ENCODE measurements around the gene MSI2.

Gene MSI2

GRCh38 chr17:57455063-57455914 is 199.0 kb downstream of the MSI2 start:
- DNase-seq (ENCODE audit: insufficient read length) (peak; percentile 53), FAIRE-seq (peak; percentile 62)
- no peak for TF ChIP-seq POLR2A (IDR thresholded peaks at IDR 0.05; ENCODE audit: low read depth, low read length)
- TF ChIP-seq POLR2AphosphoS5 (IDR thresholded peaks at IDR 0.05; ENCODE audit: low read depth, low read length): no peak
- no peak for TF ChIP-seq TAF1 (IDR thresholded peaks at IDR 0.05; ENCODE audit: borderline replicate concordance, low read depth, low read length)

GRCh38 chr17:57456622-57457021 is 200.3 kb downstream of the MSI2 start:
- no peak for FAIRE-seq
- TF ChIP-seq POLR2AphosphoS5 (IDR thresholded peaks at IDR 0.05; ENCODE audit: low read depth, low read length) (no peak), POLR2A (IDR thresholded peaks at IDR 0.05; ENCODE audit: low read depth, low read length) (no peak), TAF1 (IDR thresholded peaks at IDR 0.05; ENCODE audit: borderline replicate concordance, low read depth, low read length) (no peak)
- no peak for DNase-seq (ENCODE audit: insufficient read length)

GRCh38 chr17:57457188-57457587 is 200.9 kb downstream of the MSI2 start:
- no peak for TF ChIP-seq POLR2A (IDR thresholded peaks at IDR 0.05; ENCODE audit: low read depth, low read length)
- no peak for TF ChIP-seq POLR2AphosphoS5 (IDR thresholded peaks at IDR 0.05; ENCODE audit: low read depth, low read length)
- no peak for TF ChIP-seq TAF1 (IDR thresholded peaks at IDR 0.05; ENCODE audit: borderline replicate concordance, low read depth, low read length)
- DNase-seq (ENCODE audit: insufficient read length): no peak
- FAIRE-seq: no peak

DNA sequence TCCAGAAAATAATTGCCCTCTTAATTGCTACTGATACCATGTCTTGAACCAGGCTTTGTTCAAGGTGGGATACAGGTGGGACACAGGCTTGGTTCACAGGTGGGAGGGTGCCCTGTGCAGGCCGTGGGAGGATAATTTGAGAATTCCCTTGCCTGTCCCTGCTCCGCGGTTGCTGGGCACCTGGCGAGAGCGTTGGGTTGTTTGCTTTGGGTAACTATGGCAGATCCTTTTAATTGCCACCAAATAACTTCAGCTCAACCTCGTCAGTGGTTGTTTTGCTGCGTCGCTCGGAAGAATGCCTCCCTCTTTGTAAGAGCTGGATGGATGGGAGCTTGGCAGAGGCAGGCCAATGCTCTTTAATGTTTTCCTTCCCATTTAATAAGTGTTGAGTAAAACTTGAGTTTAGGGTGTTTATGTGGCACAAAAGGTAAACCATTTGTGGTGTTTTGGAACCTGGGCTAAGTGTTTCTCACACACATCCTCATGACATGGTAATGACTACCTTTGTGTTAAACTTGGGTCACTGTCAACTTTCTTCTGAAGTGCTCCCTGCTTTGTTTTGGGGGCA is 202.5 kb downstream of the MSI2 start:
- TF ChIP-seq TAF1 (IDR thresholded peaks at IDR 0.05; ENCODE audit: borderline replicate concordance, low read depth, low read length) (no peak), POLR2AphosphoS5 (IDR thresholded peaks at IDR 0.05; ENCODE audit: low read depth, low read length) (no peak), POLR2A (IDR thresholded peaks at IDR 0.05; ENCODE audit: low read depth, low read length) (no peak)
- DNase-seq (ENCODE audit: insufficient read length) (no peak), FAIRE-seq (no peak)

GRCh38 chr17:57459286-57459915 is 203.1 kb downstream of the MSI2 start:
- TF ChIP-seq POLR2AphosphoS5 (IDR thresholded peaks at IDR 0.05; ENCODE audit: low read depth, low read length) (no peak), TAF1 (IDR thresholded peaks at IDR 0.05; ENCODE audit: borderline replicate concordance, low read depth, low read length) (no peak), POLR2A (IDR thresholded peaks at IDR 0.05; ENCODE audit: low read depth, low read length) (no peak)
- no peak for FAIRE-seq
- no peak for DNase-seq (ENCODE audit: insufficient read length)

DNA sequence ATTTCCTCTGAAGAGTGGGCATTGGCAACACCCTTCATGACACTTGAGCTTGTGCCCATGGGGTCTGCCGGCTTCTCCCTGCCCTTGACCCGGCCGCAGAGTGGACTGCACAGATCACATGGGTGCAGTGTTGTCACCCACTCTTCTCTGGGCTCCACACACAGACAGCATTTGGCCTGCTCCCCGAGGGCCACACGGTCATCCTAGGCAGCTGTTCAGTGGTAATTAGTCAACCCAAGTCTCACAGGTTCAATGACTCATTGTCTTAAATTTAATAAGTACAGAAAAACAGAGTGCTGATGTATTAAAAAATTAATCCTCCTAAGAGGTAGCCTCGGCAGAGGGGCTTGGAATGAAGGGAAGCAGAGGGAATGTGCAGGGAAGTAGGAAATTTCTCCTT is 204.8 kb downstream of the MSI2 start:
- no peak for FAIRE-seq
- no peak for DNase-seq (ENCODE audit: insufficient read length)
- no peak for TF ChIP-seq TAF1 (IDR thresholded peaks at IDR 0.05; ENCODE audit: borderline replicate concordance, low read depth, low read length)
- no peak for TF ChIP-seq POLR2AphosphoS5 (IDR thresholded peaks at IDR 0.05; ENCODE audit: low read depth, low read length)
- TF ChIP-seq POLR2A (IDR thresholded peaks at IDR 0.05; ENCODE audit: low read depth, low read length): no peak

DNA sequence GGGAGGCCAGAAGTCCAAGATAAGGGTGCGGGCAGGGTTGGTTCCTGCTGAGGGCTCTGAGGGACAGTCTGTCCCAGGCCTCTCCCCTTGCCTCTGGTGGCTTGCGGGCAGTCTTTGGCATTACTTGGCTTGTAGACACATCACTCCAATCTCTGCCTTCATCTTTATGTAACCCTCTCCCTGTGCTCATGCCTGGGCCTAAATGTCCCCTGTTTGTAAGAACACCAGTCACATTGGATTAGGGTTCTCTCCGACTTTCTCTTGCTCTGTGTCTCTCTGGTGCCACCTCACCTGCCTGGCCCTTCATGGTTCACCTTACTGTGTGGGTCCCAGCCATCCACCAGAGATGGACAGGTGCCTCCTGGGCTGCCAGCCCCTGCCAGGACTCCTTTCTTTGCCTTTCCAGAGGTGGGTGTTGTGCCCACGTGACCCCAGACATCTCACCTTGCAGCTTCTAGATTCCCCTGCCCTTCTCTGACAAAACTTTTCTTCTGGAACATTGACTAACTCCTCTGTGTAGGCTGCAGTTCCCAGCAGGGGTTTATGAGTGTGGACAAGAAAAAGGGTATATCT is 205.8 kb downstream of the MSI2 start:
- DNase-seq (ENCODE audit: insufficient read length) (no peak), FAIRE-seq (no peak)
- no peak for TF ChIP-seq POLR2AphosphoS5 (IDR thresholded peaks at IDR 0.05; ENCODE audit: low read depth, low read length)
- TF ChIP-seq TAF1 (IDR thresholded peaks at IDR 0.05; ENCODE audit: borderline replicate concordance, low read depth, low read length): no peak
- TF ChIP-seq POLR2A (IDR thresholded peaks at IDR 0.05; ENCODE audit: low read depth, low read length): no peak

- TF ChIP-seq TAF1 (IDR thresholded peaks at IDR 0.05; ENCODE audit: borderline replicate concordance, low read depth, low read length) (peak; percentile 62; the same call in 1 of the 2 replicates), POLR2A (IDR thresholded peaks at IDR 0.05; ENCODE audit: low read depth, low read length) (peak; percentile 78), POLR2AphosphoS5 (IDR thresholded peaks at IDR 0.05; ENCODE audit: low read depth, low read length) (peak; percentile 75)
- FAIRE-seq (peak; percentile 95), DNase-seq (ENCODE audit: insufficient read length) (peak; percentile 92)
Observed at GRCh38 chr17:57463103-57463885, 207.0 kb downstream of the MSI2 start.

- no peak for DNase-seq (ENCODE audit: insufficient read length)
- FAIRE-seq: peak; percentile 53
- TF ChIP-seq POLR2AphosphoS5 (IDR thresholded peaks at IDR 0.05; ENCODE audit: low read depth, low read length): no peak
- no peak for TF ChIP-seq TAF1 (IDR thresholded peaks at IDR 0.05; ENCODE audit: borderline replicate concordance, low read depth, low read length)
- TF ChIP-seq POLR2A (IDR thresholded peaks at IDR 0.05; ENCODE audit: low read depth, low read length): no peak
Observed at GRCh38 chr17:57464191-57464864, 208.0 kb downstream of the MSI2 start.

GRCh38 chr17:57465610-57466009 is 209.3 kb downstream of the MSI2 start:
- FAIRE-seq (no peak), DNase-seq (ENCODE audit: insufficient read length) (no peak)
- no peak for TF ChIP-seq TAF1 (IDR thresholded peaks at IDR 0.05; ENCODE audit: borderline replicate concordance, low read depth, low read length)
- TF ChIP-seq POLR2A (IDR thresholded peaks at IDR 0.05; ENCODE audit: low read depth, low read length): no peak
- TF ChIP-seq POLR2AphosphoS5 (IDR thresholded peaks at IDR 0.05; ENCODE audit: low read depth, low read length): no peak
